ENCODE results near the gene LYSET.
A peak's percentile ranks its signal among the peaks of the same experiment; 100 is the strongest.
"Not testable (repeated sequence)": the region's sequence is repeated elsewhere in the genome, so short reads cannot be mapped to it uniquely, and the experiment has no call there.

Gene LYSET

DNA sequence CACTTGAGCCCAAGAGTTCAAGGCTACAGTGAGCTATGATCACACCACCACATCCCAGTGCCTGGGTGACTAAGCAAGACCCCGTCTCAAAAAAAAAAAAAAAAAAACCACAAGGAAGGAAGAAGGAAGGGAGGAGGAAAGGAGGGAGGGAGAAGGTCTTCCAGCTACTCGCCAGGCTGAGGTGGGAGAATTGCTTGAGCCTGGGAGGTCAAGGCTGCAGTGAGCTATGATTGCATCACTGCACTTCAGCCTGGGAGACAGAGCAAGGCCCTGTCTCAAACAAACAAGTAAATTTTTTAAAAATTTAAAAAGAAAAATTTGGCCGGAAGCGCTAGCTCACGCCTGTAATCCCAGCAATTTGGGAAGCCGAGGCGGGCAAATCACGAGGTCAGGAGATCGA is 16.5 kb upstream of the LYSET start:
- DNase-seq (ENCODE audit: low read depth in 2 of 3, low spot score in 1 of 3) = not testable (repeated sequence)

DNA sequence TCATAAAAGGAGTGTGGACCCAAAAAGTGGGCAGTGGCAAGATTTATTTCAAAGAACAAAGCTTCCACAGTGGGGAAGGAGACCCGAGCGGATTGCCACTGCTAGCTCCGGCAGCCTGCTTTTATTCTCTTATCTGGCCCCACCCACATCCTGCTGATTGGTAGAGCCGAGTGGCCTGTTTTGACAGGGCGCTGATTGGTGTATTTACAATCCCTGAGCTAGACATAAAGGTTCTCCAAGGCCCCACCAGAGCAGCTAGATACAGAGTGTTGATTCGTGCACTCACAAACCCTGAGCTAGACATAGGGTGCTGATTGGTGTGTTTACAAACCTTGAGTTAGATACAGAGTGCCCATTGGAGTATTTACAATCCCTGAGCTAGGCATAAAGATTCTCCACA is 15.5 kb upstream of the LYSET start:
- not testable (repeated sequence) for DNase-seq (ENCODE audit: low read depth in 2 of 3, low spot score in 1 of 3)

DNA sequence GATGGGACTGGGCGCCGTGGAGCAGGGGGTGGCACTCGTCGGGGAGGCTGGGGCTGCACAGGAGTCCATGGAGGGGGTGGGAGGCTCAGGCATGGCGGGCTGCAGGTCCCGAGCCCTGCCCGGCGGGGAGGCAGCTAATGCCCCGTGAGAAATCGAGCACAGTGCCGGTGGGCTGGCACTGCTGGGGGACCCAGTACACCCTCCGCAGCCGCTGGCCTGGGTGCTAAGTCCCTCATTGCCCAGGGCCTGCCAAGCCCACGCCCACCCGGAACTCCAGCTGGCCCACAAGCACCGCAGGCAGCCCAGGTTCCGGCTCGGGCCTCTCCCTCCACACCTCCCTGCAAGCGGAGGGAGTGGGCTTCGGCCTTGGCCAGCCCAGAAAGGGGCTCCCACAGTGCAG is 15.0 kb upstream of the LYSET start:
- not testable (repeated sequence) for DNase-seq (ENCODE audit: low read depth in 2 of 3, low spot score in 1 of 3)

DNA sequence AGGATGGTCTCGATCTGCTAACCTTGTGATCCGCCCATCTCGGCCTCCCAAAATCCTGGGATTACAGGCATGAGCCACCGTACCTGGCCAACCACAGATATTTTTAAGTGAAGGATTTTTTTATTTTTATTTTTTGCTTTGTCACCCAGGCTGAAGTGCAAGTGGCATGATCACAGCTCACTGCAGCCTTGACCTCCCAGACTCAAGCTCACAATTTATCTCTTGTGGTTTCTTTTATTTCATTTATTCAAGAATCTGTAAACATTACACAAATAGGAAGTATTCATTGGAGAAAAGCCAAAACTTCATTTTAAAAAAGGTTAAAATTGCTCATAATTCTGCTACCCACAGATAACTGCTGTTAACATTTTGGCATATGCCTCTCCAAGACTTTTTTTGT is 13.7 kb upstream of the LYSET start:
- DNase-seq (ENCODE audit: low read depth in 2 of 3, low spot score in 1 of 3) = no peak

DNA sequence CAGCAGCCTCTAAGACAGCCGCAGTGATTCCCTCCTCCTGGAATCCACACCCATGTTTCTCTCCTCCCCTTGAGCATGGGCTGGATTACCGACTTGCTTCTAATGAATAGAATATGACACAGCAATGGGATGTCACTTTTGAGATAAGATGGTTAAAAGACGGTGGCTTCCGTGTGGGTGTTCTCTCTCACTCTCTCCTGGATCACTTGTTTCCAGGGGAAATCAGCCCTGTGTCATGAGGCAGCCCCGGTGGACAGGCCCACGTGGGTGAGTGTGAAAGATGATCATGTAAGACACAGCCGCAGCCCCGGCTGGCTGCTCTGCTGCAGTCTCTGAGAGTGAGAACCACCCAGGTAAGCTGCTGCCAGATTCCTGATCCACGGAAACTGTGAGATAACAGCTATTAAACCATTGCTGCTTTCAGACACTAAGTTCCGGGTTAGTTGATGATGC is 11.1 kb upstream of the LYSET start:
- DNase-seq (ENCODE audit: low read depth in 2 of 3, low spot score in 1 of 3) = no peak

DNA sequence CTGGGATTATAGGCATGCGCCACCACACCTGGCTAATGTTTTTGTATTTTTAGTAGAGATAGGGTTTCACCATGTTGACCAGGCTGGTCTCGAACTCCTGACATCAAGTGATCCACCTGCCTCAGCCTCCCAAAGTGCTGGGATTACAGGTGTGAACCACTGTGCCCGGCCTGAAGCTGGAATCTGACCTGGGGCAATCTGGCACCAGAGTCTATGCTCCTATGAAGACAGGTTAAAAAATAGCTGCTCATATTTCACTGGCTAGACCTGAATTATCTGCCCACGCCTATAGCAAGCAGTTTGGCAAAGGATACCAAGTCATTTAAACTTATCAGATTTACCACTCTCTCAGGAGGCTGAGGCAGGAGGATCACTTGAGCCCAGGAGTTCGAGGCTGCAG is 10.4 kb upstream of the LYSET start:
- not testable (repeated sequence) for DNase-seq (ENCODE audit: low read depth in 2 of 3, low spot score in 1 of 3)

DNA sequence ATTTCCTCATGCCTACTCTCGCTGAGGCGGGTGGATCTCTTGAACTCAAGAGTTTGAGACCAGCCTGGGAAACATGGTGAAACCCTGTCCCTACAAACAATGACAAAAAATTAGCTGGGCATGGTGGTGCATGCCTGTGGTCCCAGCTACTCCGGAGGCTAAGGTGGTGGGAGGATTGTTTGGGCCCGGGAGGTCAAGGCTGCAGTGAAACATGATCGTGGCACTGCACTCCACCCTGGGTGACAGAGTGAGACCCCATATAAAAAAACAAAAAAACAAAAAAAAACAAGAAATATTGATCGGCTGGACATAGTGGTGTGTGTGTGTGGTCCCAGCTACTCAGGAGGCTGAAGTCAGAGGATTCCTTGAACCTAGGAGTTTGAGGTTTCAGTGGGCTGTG is 9.6 kb upstream of the LYSET start:
- DNase-seq (ENCODE audit: low read depth in 2 of 3, low spot score in 1 of 3) = no peak

DNA sequence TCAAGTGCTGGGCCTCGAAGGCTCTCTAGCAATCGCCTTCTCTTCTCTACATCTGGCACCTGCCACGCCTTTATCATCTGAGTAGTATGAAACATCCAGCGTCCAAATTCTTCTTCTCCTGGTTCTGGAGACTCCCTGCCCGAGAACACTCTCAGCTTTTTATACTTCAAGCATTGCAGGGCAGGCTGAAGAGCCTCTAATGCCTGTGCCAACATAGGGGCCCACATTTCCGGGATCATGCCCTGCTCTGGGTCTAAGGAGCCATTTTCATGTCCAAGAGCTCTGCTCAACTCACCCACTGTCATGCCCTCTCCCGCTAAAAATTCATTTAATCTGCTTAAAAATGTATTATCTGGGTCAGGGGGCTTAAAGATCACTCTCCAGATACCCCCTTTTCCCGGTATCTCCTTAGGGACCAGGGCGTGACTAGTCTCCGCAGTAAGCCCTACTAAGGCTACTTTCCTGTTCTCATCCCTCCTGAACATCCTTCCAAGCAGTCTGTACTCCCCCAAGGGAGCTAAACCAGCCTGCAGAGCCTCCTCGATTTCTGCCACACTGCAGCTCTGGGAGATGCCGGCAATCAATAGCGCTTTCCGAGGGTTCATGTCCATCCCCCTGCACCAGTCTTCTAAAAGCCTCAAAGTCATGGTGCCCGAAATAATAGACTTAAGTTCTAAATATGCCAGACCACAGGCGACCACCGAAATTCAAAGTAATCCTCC is 1.4 kb upstream of the LYSET start:
- no peak for DNase-seq (ENCODE audit: low read depth in 2 of 3, low spot score in 1 of 3)

DNA sequence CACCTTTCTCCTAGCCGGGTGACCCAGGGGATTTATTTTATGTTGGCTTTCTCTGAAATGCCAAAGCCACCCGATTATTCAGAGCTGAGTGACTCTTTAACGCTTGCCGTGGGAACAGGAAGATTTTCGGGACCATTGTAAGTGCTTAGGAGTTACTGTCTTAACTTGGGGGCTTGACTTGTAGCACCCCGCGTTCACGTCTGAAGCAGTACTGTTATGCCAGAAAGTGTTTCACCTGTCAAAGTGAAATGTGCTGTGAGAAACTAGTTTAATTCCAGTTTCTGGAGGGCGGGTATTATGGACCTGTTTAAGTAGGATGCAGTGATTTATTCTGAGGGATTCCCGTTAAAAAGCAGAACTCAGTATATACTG is 218 bp downstream of the LYSET start:
- DNase-seq (ENCODE audit: low read depth in 2 of 3, low spot score in 1 of 3) = no peak

DNA sequence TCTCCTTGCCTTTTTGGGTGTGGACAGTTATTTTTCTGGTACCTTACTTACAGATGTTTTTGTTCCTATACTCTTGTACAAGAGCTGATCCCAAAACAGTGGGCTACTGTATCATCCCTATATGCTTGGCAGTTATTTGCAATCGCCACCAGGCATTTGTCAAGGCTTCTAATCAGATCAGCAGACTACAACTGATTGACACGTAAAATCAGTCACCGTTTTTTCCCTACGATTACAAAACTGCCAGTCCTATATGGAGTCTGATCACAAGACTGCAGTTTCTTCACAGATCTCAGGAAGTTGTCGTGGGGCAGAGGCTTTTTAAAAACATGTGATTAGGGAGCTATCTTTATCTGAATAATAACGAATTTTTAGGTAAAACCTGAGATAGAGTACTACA is 1.3 kb downstream of the LYSET start:
- no peak for DNase-seq (ENCODE audit: low read depth in 2 of 3, low spot score in 1 of 3)

DNA sequence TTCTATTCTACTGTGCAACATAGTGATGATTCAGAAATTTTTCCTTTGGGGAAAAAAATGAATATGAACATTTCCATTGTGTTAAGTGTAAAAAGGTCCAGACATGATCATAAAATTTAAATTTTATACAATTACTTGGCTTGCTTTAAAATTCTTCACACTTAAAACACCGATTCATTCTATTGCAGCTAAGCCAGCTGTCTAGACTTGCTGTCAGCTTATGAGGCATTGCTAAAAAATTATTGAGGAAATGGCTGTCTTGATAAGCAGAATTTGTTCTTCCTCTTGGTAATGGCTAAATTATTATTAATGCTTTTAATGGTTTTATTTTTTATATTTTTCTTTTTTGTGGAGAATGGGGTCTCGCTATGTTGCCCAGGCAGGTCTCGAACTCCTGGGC is 1.8 kb downstream of the LYSET start:
- no peak for DNase-seq (ENCODE audit: low read depth in 2 of 3, low spot score in 1 of 3)

DNA sequence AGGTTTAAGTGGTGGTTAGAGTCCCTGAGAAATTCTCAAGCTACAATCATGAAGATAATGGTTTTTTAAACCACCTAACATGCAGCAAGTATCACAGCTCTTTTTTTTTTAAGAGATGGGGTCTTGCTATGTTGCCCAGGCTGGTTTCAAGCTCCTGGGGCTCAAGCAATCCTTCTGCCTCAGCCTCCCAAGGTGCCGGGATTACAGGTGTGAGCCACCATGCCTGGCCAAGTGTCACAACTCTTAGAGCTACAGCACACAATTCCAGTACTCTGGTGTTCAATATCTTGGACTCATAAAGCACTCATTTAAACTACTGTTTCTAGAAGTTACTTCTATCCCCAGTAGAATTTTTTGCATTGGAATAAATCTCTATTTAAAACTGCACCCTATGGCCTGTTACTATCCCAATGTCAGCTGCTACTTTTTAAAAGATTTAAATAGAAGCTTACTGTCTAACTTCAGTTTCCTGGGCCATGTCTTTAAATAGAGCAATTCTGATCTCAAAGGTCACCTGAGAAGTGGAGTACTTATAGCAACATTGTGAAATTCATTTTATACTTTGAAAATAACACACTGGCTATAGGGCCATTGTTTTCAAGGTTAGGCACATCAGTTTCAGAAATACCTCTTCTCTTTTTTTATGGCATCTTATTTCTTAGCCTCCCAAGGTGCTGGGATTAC is 10.3 kb downstream of the LYSET start:
- DNase-seq (ENCODE audit: low read depth in 2 of 3, low spot score in 1 of 3) = no peak

DNA sequence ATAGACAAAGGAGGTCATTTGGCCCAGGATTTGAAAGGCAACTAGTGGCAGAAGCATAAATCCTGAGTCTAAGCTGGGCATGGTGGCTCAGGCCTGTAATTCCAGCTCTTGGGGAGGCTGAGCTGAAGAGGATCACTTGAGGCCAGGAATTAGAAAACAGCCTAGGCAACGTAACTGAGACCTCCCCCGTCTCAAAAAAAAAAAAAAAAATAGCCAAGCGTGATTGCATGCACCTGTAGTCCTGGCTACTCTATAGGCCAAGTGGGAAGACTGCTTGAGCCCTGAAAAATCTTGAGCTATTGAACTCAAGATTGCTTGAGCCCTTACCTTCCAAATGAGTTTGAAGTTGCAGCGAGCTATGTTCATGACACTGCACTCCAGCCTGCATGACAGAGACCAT is 13.9 kb downstream of the LYSET start:
- no peak for DNase-seq (ENCODE audit: low read depth in 2 of 3, low spot score in 1 of 3)

DNA sequence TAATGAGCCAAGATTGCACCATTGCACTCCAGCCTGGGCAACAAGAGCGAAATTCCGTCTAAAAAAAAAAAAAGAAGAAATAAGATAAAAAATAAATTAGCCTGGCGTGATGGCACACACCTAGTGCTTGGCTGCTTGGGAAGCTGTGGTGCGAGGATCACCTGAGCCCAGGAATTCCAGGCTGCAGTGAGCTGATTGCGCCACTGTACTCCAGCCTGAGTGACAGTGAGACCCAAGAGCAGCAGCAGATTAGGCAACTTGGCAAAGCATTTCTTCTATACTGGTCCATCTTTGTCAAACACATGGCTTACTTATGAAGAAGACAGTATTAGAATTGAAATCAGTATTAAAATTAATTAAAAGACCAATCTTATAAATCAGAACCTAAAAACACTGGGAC is 15.4 kb downstream of the LYSET start:
- DNase-seq (ENCODE audit: low read depth in 2 of 3, low spot score in 1 of 3) = no peak

DNA sequence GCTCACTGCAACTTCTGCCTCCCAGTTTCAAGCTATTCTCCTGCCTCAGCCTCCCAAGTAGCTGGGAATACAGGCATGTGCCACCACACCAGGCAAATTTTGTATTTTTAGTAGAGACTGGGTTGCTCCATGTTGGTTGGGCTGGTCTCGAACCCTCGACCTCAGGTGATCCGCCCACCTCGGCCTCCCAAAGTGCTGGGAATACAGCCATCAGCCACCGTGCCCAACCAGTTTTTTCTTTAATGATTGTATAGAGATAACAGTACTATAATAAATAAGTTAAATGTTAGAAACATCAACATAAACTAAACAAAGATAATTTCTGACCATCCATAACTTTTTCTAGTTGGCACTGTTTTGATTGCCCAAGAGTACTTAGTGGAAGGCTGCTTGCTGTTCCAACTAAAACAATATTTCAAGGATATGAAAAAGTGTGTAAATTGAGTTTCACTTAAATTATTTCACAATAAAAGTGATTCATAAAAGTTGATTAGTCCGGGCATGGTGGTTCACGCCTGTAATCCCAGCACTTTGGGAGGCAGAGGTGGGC is 16.1 kb downstream of the LYSET start:
- no peak for DNase-seq (ENCODE audit: low read depth in 2 of 3, low spot score in 1 of 3)

DNA sequence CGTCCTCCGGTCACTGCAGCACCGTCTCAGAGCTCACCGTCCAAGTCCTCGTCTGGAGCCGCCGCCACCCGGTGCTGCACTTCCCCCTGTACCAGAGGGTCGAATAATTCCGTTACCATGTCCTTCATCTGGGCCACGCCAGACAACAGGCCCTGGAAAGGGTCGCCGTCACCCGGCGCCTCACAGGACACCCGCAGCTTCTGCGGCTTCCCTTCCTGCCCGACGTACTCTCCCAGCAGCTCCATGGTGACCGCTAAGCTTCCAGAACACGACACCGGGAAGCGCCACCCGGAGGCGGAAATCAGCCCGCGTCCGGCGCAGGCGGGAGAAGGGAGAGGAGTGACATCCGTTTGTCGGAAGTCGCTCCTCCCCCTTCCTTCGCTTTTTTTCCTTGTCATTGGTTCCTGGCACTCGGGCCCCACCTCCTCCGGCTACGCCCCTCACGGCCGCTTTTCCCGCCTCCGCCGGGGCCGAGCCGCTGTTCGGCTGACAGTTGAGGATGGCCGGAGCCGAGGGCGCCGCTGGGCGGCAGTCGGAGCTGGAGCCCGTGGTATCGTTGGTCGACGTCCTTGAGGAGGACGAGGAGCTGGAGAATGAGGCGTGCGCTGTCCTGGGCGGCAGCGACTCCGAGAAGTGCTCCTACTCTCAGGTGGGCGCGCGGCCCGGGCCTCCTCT is 21.8 kb downstream of the LYSET start, which contains the start of the genes GON7 and UBR7:
Gene GON7 (minus strand): TSS at position 273 of the 675 bp plus-strand sequence. CDS start 28 bp downstream, at position 245.
Gene UBR7 (plus strand): TSS at position 464 of the 675 bp plus-strand sequence. CDS start 36 bp downstream, at position 500.
- peak; percentile 85 to 90 (median 88) for DNase-seq (ENCODE audit: low read depth in 2 of 3, low spot score in 1 of 3)

DNA sequence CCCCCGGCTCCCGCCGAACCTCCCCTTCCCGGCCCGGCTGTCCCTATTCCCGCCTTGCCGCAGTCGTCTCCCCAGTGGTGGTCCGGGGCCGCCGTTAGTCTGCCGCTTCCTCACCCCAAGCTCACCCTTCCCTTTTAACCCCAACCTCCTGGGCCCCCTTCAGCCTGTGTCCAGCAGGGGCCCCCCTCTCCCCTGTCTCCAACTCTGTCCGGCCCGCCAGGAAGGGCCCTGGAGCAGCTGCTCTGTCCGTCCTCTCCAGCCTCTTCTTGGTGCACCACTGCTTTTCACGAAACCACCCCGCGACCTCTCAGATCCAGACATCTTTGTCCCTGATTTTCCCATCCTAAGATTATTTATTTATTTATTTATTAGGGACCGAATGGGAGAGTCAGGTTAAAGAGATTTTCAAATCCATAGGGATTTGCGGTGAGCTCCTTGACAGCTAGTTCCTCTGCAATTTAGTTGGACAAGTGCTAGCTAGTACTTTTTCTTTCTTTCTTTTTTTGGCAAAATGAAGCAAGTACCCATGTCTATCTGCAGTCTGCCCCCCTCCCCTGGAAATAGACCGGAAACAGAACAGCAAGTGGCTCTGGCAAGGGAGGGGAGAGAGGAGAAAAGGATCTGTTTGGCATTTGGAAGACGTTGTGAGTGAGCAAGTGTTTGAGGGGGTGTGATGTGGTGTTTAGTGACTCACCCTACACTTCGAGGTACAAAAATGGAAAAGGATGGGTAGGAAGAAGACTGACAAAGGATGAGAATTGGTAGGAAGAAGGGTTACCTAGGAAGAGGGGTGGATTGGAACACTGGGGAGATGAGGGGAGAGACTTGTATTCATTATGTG is 22.6 kb downstream of the LYSET start:
- peak in 1 of 3 donors; percentile 20 for DNase-seq (ENCODE audit: low read depth in 2 of 3, low spot score in 1 of 3)

DNA sequence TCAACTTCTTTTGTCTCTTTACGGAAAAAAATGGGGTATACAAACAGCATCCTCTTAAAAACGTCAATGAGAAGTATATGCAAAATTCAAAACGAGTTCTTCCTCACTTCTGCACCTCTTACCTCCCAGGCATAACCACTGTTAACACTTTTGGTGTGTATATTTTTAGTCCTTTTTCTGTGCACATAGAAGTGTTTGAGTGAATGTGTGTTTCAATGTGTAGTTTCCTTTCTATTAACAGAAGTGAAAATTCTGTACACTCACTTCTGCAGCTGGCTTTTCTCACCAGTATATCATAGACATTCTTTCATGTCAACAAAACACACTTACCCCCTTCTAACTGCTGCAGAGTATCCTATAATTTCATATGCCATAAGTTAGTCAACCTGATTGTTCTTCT is 27.3 kb downstream of the LYSET start:
- DNase-seq (ENCODE audit: low read depth in 2 of 3, low spot score in 1 of 3) = no peak

DNA sequence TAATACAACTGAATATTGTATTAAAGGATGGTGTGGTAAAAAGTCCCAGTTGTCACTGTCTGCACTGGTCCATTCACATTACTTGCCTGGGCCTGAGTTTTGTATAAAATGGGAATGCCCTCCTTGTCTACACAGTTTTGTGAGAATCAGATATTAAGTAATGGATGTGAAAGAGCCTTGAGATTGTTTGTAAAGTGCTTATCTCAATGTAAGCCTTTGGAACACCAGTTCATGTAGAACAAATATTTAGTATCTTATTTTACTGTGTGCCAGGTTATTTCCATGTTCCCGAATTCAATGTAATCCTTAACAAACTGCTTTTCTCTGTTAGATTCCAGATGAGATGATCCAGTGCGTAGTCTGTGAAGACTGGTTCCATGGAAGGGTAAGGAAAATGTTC is 29.5 kb downstream of the LYSET start:
- DNase-seq (ENCODE audit: low read depth in 2 of 3, low spot score in 1 of 3) = no peak

DNA sequence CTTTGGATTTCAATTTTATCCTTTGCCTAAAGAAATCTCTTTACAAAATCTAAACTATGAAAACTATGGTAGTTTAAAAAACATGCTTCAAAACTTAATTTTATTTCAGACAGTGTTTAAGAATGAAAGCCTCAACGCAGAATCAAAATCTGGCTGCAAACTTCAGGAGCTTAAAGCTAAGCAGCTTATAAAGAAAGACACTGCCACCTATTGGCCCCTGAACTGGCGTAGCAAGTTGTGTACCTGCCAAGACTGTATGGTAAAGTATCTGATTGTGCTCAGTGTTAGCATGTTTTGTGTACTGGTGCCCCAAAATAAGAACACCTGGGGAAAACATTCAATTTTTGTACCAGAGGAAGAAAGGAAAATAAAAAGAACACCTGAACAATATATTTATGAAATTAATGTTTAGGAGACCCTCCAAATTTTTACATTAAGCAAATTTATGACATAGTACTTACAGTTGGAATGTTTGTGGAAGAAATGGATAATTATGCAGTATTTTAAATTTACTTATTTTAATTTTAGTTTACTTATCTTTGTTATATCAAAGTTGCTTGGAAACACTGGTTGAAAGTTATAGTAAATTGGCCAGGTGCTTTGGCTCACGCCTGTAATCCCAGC is 34.1 kb downstream of the LYSET start:
- peak in 1 of 3 donors; percentile 20 for DNase-seq (ENCODE audit: low read depth in 2 of 3, low spot score in 1 of 3)
